K562 (cell line): ENCODE data around the gene PDF. TPM values are rescaled to one million over a fixed set of nuclear protein-coding genes. Genes with fewer than 3 reads are reported as not detected.

Source experiments
- EP400 ChIP-seq: fragments of 450-650 bp; IDR thresholded peaks from 2 replicates; pipeline ENCODE4 v1.6.1; 2017; ENCODE audit warnings: antibody characterized with exemption, mild to moderate bottlenecking, moderate library complexity
- KLF6 ChIP-seq: fragments of 250-450 bp; sonication (Bioruptor Pico); IDR thresholded peaks from 2 replicates; pipeline ENCODE4 v1.4.0; 2020; ENCODE audit warnings: mild to moderate bottlenecking, moderate library complexity, borderline replicate concordance
- MEF2A ChIP-seq: IDR thresholded peaks from 2 replicates; pipeline ENCODE4 v1.6.1; 2011; ENCODE audit warnings: low read depth, mild to moderate bottlenecking, low read length, moderate library complexity; ENCODE audit not compliant: control insufficient read depth
- RFX1 ChIP-seq: fragments of 450-650 bp; IDR thresholded peaks from 2 replicates; pipeline ENCODE4 v1.6.1; 2016; ENCODE audit warnings: mild to moderate bottlenecking, moderate library complexity
- ZNF384 ChIP-seq: IDR thresholded peaks from 2 replicates; pipeline ENCODE4 v1.6.1; 2012; ENCODE audit warnings: low read depth, low read length, improper control_type of control experiment
- polyA plus RNA-seq, 8 experiments: library from polyadenylated mRNA; depleted of rRNA in 4 of 8; stranded (reverse) in 5 of 8; unstranded in 3 of 8; fragments of >200 nt; fragmentation: Nextera tagmentation in 2 of 8; fragmentation: Illumina TruSeq in 1 of 8; extraction: Ambion mirVana in 2 of 8; extraction: Trizol in 1 of 8; gene quantifications; 2 replicates each; pipeline versions ENCODE4 v1.2.1 to v1.2.3, GENCODE V29; 2011 to 2014; ENCODE audit warnings: inconsistent platforms in 1 of 8, missing spikeins in 1 of 8
- total RNA-seq, 7 experiments: library from RNA; depleted of rRNA in 6 of 7; stranded (reverse); fragments of >200 nt in 6 of 7; fragmentation: Illumina TruSeq in 2 of 7; extraction: Trizol in 2 of 7; gene quantifications; 2 replicates each; pipeline versions ENCODE4 v1.2.1 to v1.2.3, GENCODE V29; 2011 to 2021; ENCODE audit warnings: low replicate concordance in 1 of 7
- TF ChIP-seq, protein P1 (sequence below), 2 experiments: fragments of 450-650 bp; formaldehyde crosslinking in 1 of 2; IDR thresholded peaks; 2 replicates each; pipeline versions ENCODE4 v1.4.0 to v1.6.1; 2014 to 2020; ENCODE audit warnings: mild to moderate bottlenecking in 2 of 2, borderline replicate concordance in 1 of 2, low read depth in 1 of 2
- TF ChIP-seq, protein P2 (sequence below), 3 experiments: IDR thresholded peaks in 2 of 3; conservative IDR thresholded peaks in 1 of 3; 2 replicates each; pipeline ENCODE4 v1.5.1; 2011 to 2012; ENCODE audit warnings: low read length in 3 of 3, mild to moderate bottlenecking in 3 of 3, control low read depth in 2 of 3, improper control_type of control experiment in 1 of 3, inconsistent platforms in 1 of 3, low read depth in 1 of 3, mixed read lengths in 1 of 3, moderate library complexity in 1 of 3; ENCODE audit not compliant: insufficient read depth in 2 of 3

The PDF gene
- total and polyA plus RNA-seq, 9 of the 15 experiments (the other 6 are each of a cell fraction or from before 2014, with no cell fraction given): 0.15 to 72.4 (median 5.6) TPM

DNA sequence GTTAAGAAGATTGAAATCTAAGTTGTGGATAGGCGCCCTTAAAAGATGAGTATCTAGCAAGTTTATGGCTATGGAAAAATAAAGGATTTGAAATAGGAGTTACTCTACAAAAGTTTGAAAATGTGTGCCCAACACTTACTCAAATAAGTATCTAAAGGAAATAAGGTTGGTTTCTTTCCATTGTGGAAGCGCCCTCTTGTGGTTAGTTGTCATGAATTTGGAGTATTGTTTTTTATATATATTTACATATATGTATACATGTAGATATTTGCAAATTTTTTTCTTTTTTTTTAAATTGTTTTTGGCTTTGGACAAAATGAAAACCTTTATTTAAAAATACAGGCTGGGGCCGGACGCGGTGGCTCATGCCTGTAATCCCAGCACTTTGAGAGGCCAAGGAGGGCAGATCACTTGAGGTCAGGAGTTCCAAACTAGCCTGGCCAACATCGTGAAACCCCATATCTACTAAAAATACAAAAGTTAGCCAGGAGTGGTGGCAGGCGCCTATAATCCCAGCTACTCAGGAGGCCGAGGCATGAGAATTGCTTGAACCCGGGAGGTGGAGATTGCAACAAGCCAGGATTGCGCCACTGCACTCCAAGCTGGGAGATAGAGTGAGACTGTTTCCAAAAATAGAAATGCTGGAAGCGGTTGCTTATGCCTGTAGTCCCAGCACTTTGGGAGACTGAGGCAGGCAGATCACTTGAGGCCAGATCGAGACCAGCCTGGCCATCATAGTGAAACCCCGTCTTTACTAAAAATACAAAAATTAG is 43.3 kb downstream of the PDF start (continued):
- TF ChIP-seq, protein P1, sequence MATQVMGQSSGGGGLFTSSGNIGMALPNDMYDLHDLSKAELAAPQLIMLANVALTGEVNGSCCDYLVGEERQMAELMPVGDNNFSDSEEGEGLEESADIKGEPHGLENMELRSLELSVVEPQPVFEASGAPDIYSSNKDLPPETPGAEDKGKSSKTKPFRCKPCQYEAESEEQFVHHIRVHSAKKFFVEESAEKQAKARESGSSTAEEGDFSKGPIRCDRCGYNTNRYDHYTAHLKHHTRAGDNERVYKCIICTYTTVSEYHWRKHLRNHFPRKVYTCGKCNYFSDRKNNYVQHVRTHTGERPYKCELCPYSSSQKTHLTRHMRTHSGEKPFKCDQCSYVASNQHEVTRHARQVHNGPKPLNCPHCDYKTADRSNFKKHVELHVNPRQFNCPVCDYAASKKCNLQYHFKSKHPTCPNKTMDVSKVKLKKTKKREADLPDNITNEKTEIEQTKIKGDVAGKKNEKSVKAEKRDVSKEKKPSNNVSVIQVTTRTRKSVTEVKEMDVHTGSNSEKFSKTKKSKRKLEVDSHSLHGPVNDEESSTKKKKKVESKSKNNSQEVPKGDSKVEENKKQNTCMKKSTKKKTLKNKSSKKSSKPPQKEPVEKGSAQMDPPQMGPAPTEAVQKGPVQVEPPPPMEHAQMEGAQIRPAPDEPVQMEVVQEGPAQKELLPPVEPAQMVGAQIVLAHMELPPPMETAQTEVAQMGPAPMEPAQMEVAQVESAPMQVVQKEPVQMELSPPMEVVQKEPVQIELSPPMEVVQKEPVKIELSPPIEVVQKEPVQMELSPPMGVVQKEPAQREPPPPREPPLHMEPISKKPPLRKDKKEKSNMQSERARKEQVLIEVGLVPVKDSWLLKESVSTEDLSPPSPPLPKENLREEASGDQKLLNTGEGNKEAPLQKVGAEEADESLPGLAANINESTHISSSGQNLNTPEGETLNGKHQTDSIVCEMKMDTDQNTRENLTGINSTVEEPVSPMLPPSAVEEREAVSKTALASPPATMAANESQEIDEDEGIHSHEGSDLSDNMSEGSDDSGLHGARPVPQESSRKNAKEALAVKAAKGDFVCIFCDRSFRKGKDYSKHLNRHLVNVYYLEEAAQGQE (IDR thresholded peaks at IDR 0.05; ENCODE audit: borderline replicate concordance): peak; percentile 54; the same call in 1 of the 2 replicates
- TF ChIP-seq, protein P1 (CRISPR knock-in tag; IDR thresholded peaks at IDR 0.05; ENCODE audit: low read depth): no peak
- no peak for TF ChIP-seq EP400
- TF ChIP-seq ZNF384: peak; percentile 61
- TF ChIP-seq, protein P2, sequence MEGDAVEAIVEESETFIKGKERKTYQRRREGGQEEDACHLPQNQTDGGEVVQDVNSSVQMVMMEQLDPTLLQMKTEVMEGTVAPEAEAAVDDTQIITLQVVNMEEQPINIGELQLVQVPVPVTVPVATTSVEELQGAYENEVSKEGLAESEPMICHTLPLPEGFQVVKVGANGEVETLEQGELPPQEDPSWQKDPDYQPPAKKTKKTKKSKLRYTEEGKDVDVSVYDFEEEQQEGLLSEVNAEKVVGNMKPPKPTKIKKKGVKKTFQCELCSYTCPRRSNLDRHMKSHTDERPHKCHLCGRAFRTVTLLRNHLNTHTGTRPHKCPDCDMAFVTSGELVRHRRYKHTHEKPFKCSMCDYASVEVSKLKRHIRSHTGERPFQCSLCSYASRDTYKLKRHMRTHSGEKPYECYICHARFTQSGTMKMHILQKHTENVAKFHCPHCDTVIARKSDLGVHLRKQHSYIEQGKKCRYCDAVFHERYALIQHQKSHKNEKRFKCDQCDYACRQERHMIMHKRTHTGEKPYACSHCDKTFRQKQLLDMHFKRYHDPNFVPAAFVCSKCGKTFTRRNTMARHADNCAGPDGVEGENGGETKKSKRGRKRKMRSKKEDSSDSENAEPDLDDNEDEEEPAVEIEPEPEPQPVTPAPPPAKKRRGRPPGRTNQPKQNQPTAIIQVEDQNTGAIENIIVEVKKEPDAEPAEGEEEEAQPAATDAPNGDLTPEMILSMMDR (IDR thresholded peaks at IDR 0.05 in 2 of 3, conservative IDR thresholded peaks at IDR 0.05 in 1 of 3; ENCODE audit: insufficient read depth in 2 of 3, low read depth in 1 of 3, low read length in 3 of 3): peak in 2 of 3 experiments; percentile 41 to 80; a peak in 4 of 6 replicates
- no peak for TF ChIP-seq KLF6 (CRISPR knock-in tag)
- TF ChIP-seq MEF2A: peak; percentile 66; the same call in 1 of the 2 replicates
- TF ChIP-seq RFX1: no peak
